Iris pigment epithelial cell (primary cell): ENCODE measurements around the gene PLCD1.

Source experiments
- DNase-seq: peaks from one replicate; pipeline ENCODE4 v3.0.0-alpha.2; 2011; ENCODE audit warnings: low read depth

PLCD1 gene

DNA sequence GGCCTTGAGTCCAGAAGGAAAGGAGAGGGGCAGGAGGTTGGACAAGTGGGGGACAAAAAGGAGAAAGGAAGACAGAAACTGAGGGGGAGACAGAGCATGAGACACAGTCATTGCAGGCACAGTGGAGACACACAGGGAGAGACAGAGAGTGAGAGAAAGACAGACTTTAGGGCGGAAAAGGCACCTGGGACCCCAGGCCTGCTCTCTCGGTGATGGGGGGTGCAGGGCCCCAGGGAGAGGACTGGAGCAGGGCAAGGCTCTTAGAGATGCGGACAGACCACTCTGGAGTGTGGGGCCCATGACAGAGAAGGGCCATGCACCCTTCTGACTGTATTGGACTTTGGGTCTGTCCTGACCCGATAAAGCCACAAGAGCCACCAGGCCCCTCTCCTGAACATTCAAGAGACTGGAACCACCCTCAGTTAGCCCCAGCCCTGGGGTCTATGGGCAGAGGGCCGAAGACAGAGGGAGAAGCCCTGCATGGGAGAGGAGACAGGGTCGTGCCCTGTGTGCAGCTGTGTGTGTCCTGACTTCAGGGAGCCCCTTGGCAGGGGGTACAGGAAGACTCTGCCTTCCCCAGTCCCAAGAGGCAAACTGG lies 12.5 kb downstream of the PLCD1 start:
- no peak for DNase-seq

- DNase-seq: no peak
Measured at GRCh38 chr3:38016410-38016809, 13.0 kb downstream of the PLCD1 start.

GRCh38 chr3:38015984-38016383 lies 13.5 kb downstream of the PLCD1 start:
- DNase-seq: no peak

GRCh38 chr3:38015485-38015884 lies 14.0 kb downstream of the PLCD1 start:
- no peak for DNase-seq

- no peak for DNase-seq
Measured at GRCh38 chr3:38011111-38011510, 18.3 kb downstream of the PLCD1 start.

DNA sequence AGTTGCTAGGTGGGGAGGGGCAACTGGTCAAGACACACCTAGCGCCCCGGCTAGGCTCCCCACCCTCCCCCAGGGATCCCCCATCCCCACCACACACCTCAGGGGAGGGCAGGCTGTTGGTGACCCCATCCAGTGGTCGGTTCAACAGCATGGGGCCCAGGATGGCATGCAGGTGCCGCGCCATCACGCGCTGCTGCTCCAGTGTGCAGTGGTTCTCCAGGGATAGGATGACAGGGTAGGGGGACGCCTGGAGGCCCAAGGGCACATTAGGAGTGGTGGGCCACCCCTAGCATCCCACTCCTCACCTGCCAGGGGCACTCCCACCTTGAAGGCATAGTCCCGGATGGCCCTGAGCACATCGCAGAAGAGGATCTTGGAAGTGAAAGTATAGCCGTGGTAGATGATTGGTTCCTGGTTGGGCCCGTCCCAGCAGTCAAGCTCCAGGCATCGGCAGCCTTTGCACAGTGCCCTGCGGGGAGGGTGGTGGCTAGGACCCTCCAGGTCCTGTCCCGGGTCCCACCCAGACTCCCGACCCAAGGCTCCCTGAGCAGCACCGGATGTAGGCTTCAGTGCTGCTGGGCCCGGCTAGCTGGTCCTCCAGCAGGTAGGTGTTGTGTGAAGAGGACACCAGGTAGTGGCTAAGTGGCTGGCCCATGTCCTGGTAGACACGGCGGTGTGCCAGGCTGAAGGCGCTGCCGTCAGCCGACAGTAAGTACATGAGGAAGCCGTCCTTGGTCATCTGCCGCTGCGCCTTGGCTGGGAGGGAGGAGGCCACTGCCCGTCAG lies 19.4 kb downstream of the PLCD1 start:
- no peak for DNase-seq

DNA sequence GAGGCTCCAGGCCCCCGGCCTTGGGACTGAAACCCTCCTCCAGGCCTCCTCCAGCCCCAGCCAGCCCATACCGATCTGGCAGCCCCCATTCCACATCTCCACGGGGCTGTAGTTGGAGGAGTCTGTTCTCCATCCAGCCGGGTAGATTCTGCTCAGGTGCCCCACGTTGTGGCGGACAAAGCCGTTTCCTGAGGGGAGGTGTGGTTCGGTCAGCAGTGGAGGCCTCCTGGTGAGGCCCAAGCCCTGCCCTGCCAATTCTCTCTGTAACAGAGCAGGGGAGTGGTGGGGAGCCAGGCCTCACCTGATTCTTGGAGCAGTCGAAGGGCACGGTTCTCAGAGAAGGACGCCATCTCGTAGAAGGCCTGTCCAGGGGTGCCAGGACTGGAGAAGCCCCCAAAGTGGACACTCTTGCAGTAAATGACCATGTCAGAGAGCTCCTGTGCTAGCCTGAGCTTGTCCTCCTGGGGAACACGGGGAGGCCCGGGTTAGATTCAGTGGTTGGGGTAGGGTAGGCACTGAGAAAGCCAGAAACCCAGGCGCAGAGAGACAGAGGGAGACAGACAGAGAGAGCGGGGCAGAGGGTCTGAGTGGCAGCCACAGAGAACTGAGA lies 20.4 kb downstream of the PLCD1 start:
- DNase-seq: no peak

DNA sequence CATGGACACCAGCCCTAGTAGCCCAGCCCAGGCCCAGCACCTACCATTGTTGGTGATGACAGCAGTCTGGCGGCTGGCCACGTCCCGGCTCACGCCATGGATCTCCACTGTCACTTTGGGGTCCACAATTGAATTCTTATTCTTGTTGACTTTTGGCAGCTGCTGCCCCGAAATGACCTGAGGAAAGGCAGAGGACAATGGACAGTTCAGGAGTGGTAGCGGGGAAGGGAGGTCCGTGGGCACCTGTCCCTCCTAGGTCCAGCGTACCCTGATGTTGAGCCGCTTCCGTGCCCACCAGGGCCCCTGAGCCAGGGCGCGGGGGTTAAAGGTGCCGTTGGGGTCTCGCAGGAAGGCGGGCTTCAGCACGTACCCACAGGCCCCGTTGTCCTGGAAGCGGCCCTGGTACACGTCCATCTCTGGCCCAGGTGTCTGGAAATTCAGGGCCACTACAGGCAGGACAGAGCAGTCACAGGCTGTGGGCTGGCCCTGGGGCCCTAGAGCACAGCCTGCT lies 21.2 kb downstream of the PLCD1 start:
- DNase-seq: no peak

DNA sequence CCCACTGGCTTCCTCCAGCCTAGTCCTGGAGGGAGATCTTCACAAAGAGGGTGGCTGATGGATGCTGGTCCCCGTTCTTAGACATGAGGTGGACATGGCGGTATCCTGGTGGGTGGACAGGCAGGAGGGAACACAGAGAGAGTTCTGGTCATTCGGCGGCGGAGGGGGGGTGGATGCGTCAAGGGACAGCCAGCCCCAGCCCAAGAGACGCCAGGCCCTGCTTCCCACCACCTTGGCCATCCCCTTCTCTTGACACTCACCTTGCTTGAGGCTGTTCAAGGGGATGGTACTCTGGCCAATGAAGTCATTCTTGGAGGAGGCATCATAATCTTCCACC lies 21.7 kb downstream of the PLCD1 start:
- no peak for DNase-seq

- DNase-seq: no peak
Measured at GRCh38 chr3:38006445-38006995, 22.9 kb downstream of the PLCD1 start.

- no peak for DNase-seq
Measured at GRCh38 chr3:38006031-38006430, 23.4 kb downstream of the PLCD1 start.

DNA sequence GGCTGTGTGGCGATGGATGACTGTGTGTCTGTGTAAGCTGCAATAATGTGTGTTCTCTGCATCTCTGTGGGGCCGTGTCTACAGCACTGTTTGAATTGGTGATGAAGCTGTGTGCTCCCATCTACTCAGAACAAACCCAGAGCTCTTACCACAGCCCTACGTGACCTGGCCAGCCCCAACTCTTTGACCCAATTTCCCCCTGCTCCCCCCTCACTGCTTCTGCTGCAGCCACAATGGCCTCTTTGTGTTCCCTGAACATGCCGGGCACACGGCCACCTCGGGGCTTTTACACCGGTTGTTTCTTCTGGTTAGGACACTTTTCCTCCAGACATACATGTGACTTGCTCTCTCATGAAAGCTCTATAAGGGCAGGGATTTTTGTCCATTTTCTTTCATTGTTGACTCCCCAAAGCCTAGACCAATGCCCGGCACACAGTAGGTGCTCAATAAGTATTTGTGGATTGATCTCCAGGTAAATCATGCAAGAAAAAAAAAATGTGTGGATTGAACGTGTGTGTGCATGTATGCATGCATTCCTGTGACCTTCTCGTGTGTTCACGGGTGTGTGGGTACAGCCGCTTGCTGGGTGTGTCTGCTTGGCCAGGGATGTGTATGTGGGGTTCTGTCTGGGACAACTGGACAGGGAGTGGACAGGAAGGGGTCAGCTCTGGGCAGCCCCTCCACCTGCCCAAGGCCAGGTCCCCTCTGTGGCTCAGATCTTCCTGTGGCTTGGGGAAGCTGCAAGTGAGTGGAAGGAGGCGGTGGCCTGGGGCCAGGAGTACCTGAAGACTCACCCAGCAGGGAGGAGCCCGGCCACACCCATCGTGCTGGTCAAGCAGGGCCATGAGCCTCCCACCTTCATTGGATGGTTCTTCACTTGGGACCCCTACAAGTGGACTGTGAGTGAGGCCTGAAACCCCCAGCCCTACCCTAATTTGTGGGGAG lies 24.1 kb downstream of the PLCD1 start:
- DNase-seq: no peak

DNA sequence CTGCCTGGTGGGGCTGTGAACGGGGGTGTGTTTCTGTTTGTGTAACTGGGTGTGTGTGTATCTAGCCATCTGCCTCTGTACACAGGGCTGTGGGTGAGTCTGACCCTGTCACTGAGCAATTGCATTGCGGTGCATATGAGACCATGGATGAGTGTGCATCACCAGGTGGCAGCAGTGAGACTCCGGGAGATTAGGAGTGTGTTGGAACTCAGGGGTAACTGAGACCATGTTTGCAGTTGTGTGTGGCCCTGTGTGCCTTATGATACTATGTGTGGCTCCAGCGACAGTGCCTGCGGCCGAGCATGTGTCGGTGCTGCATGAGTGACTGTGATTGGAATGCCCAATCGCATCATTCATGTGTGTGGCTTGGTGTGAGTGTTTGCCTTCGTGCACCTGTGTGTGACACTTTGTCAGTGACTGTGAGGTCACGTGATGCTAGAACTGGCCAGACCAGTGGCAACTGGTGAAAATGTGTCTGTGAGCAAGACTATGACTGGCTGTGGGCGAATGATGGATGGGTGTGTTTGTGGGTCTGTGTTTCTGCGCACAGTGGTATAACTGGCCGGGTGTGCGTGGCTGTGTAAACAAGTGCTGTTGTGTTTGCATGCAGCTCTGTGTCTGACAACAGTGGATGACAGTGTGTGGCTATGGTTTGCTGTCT lies 24.9 kb downstream of the PLCD1 start:
- DNase-seq: peak; percentile 54

- no peak for DNase-seq
Measured at GRCh38 chr3:38003817-38004414, 25.5 kb downstream of the PLCD1 start.

DNA sequence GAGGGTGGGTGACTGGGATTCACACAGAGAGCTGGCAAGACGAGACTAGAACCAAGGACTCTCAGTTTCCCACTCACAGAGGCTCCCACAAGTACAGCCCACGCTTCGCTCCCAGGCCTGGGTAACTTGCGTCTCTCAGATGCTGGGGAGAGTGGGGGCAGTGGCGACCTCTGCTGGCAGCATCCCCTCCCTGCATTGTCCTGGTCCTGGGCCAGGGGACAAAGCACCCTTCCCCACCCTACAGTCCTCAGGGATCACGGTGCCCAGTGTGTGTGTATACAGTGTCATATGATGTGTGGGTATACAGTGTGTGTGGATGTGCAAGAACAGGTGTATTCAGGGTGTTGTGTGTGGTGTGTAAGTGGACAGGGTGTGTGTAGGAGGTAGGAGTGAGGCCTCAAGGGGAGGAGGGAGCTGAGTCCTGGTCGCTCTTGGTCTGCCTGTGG lies 26.0 kb downstream of the PLCD1 start:
- DNase-seq: peak; percentile 36

GRCh38 chr3:38002940-38003339 lies 26.5 kb downstream of the PLCD1 start:
- no peak for DNase-seq

DNA sequence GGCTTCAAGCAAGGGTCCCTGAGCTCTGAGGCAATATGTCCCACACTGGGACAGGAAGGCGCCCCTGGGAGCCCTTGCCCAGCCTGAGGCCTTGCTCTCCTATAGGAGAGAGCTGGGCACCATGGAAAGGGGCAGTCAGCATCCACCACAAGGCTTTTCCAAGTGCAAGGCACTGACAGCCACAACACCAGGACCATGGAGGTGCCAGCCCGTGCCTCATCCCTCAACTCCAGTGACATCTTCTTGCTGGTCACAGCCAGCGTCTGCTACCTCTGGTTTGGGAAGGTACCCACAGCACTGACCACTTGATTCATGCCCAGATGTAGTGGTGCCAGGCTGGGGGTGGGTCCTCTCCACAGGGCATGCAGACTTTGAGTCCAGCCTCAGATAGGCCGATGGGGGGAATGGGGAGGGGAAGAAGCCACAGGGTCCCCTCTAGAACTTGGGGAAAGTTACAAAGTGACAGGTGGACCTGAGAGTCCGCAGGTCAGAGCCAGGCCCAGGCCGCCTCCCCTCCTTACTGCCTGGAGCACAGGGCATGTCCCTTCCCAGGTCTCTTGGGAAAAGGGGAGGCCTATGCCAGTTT lies 27.1 kb downstream of the PLCD1 start:
- no peak for DNase-seq

DNA sequence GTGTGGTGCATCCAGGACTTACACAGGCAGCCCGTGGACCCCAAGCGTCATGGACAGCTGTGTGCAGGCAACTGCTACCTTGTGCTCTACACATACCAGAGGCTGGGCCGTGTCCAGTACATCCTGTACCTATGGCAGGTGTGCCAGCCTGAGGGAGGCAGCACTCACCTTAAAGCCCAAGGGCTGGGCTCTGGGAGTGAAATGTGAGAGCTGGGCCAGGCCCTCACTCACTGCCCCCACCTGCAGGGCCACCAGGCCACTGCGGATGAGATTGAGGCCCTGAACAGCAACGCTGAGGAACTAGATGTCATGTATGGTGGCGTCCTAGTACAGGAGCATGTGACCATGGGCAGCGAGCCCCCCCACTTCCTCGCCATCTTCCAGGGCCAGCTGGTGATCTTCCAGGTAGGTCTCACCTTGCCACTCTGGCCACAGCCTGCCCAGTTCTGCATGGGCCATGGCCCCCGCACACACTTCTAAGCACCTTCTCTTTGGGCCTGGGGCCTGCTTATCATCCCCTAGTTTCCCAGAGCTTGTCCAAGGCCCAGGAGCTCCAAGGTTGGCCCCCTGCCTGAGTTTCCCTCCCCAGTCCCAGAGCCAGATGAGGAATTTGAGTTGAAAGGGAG lies 27.9 kb downstream of the PLCD1 start:
- DNase-seq: no peak

DNA sequence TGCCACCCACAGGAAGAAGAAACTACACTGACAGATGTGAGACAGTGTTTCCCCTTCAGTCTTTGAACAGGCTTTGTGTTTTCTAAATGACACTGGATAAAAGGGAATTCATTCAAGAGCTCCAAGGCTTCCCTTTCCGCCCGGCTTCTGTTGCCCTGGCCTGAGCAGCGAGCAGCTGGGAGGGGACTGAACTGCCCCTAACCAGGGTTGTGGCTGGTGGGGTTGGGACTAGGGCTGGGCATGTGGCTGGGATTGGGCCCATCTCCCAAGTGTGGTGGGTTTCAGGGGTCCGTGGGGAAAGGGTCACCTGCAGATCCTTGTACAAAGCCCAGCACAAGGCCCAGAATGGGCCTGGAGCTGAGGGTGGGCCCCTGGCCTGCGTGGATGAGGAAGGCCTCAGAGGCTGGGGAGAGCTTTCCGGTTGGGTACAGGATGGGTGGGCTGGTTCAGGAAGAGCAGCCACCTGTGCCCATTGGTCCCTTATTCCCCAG lies 28.4 kb downstream of the PLCD1 start:
- no peak for DNase-seq
